Ovary (tissue), 9 donors: ENCODE data around the gene KRTAP5-1. TPM values are rescaled to one million over a fixed set of nuclear protein-coding genes. Genes with fewer than 3 reads are reported as not detected.

ENCODE experiments used
- DNase-seq, 5 donors: peaks; one replicate each; pipeline ENCODE4 v3.0.0-alpha.2; 2019 to 2020
- H3K27ac ChIP-seq, 2 donors: fragments of 200-600 bp; one replicate each; pipeline versions ENCODE4 v1.5.1 to v1.8.0; 2019 to 2022
- H3K27me3 ChIP-seq: fragments of 200-600 bp; one replicate; pipeline ENCODE4 v1.8.0; 2022
- H3K36me3 ChIP-seq: fragments of 200-600 bp; sonication (generic); one replicate; pipeline ENCODE4 v1.5.1; 2019
- H3K4me1 ChIP-seq: one replicate; pipeline ENCODE4 v1.8.1; 2013; ENCODE audit warnings: mild to moderate bottlenecking, moderate library complexity; ENCODE audit not compliant: insufficient read depth
- H3K4me3 ChIP-seq: fragments of 200-600 bp; sonication (generic); one replicate; pipeline ENCODE4 v1.5.1; 2017
- H3K9me3 ChIP-seq, 2 donors: fragments of 200-600 bp in 1 of 2; sonication (generic) in 1 of 2; one replicate each; pipeline versions ENCODE4 v1.5.1 to v1.8.1; 2013 to 2019; ENCODE audit warnings: mild to moderate bottlenecking in 1 of 2, moderate library complexity in 1 of 2
- EP300 ChIP-seq: sonication (generic); formaldehyde crosslinking; IDR thresholded peaks from one replicate; pipeline ENCODE4 v1.6.1; 2017; ENCODE audit warnings: antibody characterized with exemption
- POLR2A ChIP-seq: fragments of 450-650 bp; IDR thresholded peaks from one replicate; pipeline ENCODE4 v1.6.1; 2017; ENCODE audit warnings: antibody characterized with exemption, mild to moderate bottlenecking, moderate library complexity
- WGBS, 3 donors: extraction: QIAGEN DNeasy Blood & Tissue Kit in 1 of 3; methylation state at CpG; one replicate each; pipeline versions ENCODE4 v1.1.5 to v1.1.7; 2013 to 2017; 5-methylcytosine and 5-hydroxymethylcytosine counted together
- intact Hi-C, 4 donors: fragments of 100-400 bp; cut with DNase I; formaldehyde crosslinking; loops; one replicate each; pipeline versions ENCODE4 v1.11.0 to v1.15.1; 2022 to 2023
- polyA plus RNA-seq, 2 donors: library from polyadenylated mRNA; stranded (reverse); fragments of 200-250 nt in 1 of 2; fragments of 350-450 nt in 1 of 2; fragmentation: Illumina TruSeq in 1 of 2; extraction: RNeasy Lipid Tissue Mini Kit (QIAGEN cat#74804) in 1 of 2; gene quantifications; one replicate each; pipeline ENCODE4 v1.2.3, GENCODE V29; 2013 to 2014
- total RNA-seq, 7 donors: library from RNA; depleted of rRNA in 2 of 7; stranded (reverse); fragments of >200 nt in 2 of 7; fragmentation: NEBNext Ultra II Directional in 3 of 7; extraction: Animal tissue kit (Norgen Biotek cat#: 25700) in 3 of 7; gene quantifications; one replicate each; pipeline versions ENCODE4 v1.1.0 to v1.2.4, GENCODE V29; 2016 to 2023
- TF ChIP-seq, protein P1 (sequence below), 3 donors: fragments of 450-650 bp in 2 of 3; fragments of 200-600 bp in 1 of 3; IDR thresholded peaks; one replicate each; pipeline versions ENCODE4 v1.5.1 to v1.8.0; 2016 to 2022; ENCODE audit warnings: antibody characterized with exemption in 3 of 3, mild to moderate bottlenecking in 1 of 3
- donor health status: DM: no; HTN: no; CAD: no; lungs with moderate emphysema.
- donor health status: DM: no; HTN: no; CAD: no.
- donor health status: Bipolar disorder and iron deficiency.
- donor health status: DM: yes; HTN: yes; CAD: no.
- donor health status: DM: no; HTN: no; CAD: no.
- donor health status: DM: yes; HTN: yes; CAD: no.

The KRTAP5-1 gene
- total and polyA plus RNA-seq, 9 donors = not detected

DNA sequence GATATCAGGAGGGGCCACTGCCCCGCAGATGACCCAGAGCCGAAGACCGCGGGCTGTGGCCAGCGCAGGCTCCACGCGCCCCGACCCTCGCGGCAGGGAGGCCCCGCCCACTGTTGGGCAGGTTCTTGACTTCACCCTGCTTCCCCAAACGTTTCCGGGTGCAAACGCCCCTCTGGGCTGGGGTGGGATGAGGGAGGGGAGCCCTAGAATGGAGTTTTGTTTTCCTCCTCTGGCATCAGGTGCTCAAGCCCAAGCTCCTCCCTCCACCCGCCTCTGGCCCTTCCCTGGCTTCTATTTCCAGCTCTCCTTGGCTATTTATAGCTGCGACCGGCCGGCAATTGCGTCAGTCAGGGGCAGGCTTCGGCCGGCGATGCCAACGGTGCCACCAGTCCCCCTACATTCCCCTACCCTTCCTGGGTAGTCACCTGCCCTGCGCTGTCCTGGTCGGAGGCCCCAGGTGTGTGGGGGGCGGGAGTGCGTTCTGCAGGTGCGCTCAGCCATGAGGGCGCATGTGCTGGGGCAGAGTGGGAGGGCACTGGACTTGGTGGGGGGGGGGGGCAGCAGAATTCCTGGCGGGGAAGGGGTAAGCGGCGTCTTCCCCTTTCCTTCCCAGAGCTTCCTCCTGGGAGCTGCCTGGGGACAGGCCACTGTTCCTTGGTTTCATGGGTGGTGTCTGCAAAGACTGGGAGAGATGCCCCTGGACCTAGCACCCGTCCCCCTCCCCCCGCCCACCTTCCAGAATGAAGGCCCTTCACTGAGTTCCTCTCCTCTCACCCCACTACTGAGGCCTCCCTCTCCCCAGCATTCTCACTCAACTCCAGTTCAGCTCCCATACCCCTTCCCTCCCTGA lies 36.6 kb downstream of the KRTAP5-1 start:
- Histone ChIP-seq H3K36me3 (no peaks in the 10 kb centered on the region), H3K27ac (peak overlapping the region in 1 of 2 donors; percentile 52), H3K27me3 (peaks cover 6% of the 10 kb centered on the region), H3K9me3 (no peaks in the 10 kb centered on the region), H3K4me1 (peaks cover 2% of the 10 kb centered on the region), H3K4me3 (peak overlapping the region; percentile 16)
- 4 to 15% (median 8%) methylated on average over 23 to 34 of the region's 34 CpGs for WGBS, 3 donors
- TF ChIP-seq POLR2A = no peak
- TF ChIP-seq, protein P1, sequence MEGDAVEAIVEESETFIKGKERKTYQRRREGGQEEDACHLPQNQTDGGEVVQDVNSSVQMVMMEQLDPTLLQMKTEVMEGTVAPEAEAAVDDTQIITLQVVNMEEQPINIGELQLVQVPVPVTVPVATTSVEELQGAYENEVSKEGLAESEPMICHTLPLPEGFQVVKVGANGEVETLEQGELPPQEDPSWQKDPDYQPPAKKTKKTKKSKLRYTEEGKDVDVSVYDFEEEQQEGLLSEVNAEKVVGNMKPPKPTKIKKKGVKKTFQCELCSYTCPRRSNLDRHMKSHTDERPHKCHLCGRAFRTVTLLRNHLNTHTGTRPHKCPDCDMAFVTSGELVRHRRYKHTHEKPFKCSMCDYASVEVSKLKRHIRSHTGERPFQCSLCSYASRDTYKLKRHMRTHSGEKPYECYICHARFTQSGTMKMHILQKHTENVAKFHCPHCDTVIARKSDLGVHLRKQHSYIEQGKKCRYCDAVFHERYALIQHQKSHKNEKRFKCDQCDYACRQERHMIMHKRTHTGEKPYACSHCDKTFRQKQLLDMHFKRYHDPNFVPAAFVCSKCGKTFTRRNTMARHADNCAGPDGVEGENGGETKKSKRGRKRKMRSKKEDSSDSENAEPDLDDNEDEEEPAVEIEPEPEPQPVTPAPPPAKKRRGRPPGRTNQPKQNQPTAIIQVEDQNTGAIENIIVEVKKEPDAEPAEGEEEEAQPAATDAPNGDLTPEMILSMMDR (IDR thresholded peaks at IDR 0.05) = no peak
- no peak for TF ChIP-seq EP300
- intact Hi-C loops = loop anchor here in 1 of 4 donors (1.0 kb wide), 1 partner anchor 24 kb away; the partner anchor contains the start of gene DUSP8
- DNase-seq = peak; percentile 32 to 62 (median 56)

DNA sequence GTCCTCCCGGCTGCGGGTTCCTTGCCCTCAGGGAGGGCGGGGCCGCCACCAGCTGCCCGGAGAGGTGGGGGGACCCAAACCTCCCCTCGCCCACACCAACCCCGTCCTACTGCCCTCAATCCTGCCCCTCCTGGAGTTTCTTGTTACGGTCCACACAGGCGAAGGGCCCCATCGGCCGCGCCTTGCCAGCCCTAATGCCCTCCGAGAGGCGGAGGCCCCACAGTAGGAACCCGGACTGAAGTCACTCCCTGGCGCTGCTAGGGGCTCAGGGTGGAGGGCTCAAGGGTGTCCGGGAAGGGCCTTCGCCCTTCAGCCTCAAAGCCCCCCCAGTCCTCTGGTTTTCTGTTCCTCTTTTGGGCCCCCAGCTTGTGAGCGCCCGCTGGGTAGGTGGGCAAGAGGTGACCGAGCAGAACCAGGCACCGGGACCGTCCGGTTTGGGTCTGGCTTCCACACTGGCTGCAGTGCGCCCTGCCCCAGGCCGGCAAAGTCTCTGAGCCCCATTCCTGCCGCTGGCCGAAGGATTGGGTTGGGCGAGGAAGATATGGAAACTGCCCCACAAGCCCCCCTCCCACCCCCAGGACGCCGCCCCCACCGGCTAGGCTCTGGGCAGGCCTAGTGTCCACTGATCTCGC lies 37.5 kb downstream of the KRTAP5-1 start:
- Histone ChIP-seq H3K36me3 (no peaks in the 10 kb centered on the region), H3K27me3 (peaks cover 6% of the 10 kb centered on the region), H3K4me3 (peak overlapping the region; percentile 16), H3K4me1 (peaks cover 2% of the 10 kb centered on the region), H3K27ac (peak overlapping the region; percentile 19 to 30), H3K9me3 (no peaks in the 10 kb centered on the region)
- WGBS, 3 donors = 6 to 18% (median 11%) methylated on average over 31 to 33 of the region's 33 CpGs
- no peak for DNase-seq
- TF ChIP-seq, protein P1 (IDR thresholded peaks at IDR 0.05) = no peak
- no peak for TF ChIP-seq POLR2A
- no peak for TF ChIP-seq EP300
- intact Hi-C loops = loop anchor here in 1 of 4 donors (1.0 kb wide), 1 partner anchor 25 kb away; the partner anchor contains the start of gene DUSP8

- no peak for DNase-seq
- peaks cover 2% of the 10 kb centered on the region for H3K4me1 ChIP-seq
- no peaks in the 10 kb centered on the region for H3K9me3 ChIP-seq
- peak overlapping the region in 1 of 2 donors; percentile 15 for H3K27ac ChIP-seq
- no peaks in the 10 kb centered on the region for H3K36me3 ChIP-seq
- H3K27me3 ChIP-seq = peaks cover 6% of the 10 kb centered on the region
- H3K4me3 ChIP-seq = peak overlapping the region; percentile 29
- TF ChIP-seq, protein P1 (IDR thresholded peaks at IDR 0.05) = peak in 1 of 3 donors; percentile 38
- no peak for TF ChIP-seq EP300
- WGBS, 3 donors = 1% methylated on average over 62 to 106 of the region's 106 CpGs
- intact Hi-C loops = no loop called here
Measured at GRCh38 chr11:1546536-1547466, 38.3 kb downstream of the KRTAP5-1 start.

DNA sequence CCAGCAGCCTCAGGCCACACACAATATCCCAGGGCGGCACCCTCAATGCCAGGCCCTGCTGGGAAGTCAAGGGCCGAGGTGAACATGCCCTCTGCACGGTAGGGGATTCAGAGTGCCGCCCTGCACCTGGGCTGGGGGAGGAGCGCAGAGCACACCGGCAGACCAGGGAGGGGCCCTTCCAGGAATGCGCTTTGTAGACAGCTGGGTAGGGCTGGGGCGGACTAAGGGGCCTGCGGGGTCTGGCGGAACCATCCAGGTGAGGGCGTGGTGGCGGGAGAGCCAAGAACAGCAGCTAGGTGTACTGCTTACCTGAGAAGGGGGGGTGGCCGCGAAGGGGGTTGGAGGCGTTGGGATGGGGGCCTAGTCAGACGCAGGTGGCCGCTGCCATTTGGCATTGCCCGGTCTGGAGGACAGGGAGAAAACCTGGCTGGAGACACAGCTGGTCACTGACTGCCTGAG lies 39.0 kb downstream of the KRTAP5-1 start:
- intact Hi-C loops = no loop called here
- DNase-seq = no peak
- WGBS, 3 donors = 10 to 16% (median 11%) methylated on average over 18 of the region's 18 CpGs
- Histone ChIP-seq H3K9me3 (no peaks in the 10 kb centered on the region), H3K4me3 (no peak overlapping the region), H3K36me3 (no peaks in the 10 kb centered on the region), H3K27ac (no peak overlapping the region), H3K27me3 (peaks cover 6% of the 10 kb centered on the region), H3K4me1 (peaks cover 2% of the 10 kb centered on the region)
- TF ChIP-seq EP300 (no peak), POLR2A (no peak)
- TF ChIP-seq, protein P1 (IDR thresholded peaks at IDR 0.05) = no peak
